Fibroblast of the aortic adventitia (primary cell): ENCODE measurements around the gene RIPK4. TPM values are rescaled to one million over a fixed set of nuclear protein-coding genes. Genes with fewer than 3 reads are reported as not detected.
A peak's percentile ranks its signal among the peaks of the same experiment; 100 is the strongest.

Experiments
- DNase-seq: peaks from one replicate; pipeline ENCODE4 v3.0.0-alpha.2; 2010; ENCODE audit warnings: low read depth
- H3K4me3 ChIP-seq: 2 replicates; pipeline ENCODE4 v1.5.1; 2011; ENCODE audit warnings: low read depth, mild to moderate bottlenecking, control low read depth, low read length, moderate library complexity
- CTCF ChIP-seq: IDR thresholded peaks from 2 replicates; pipeline ENCODE4 v1.5.1; 2011; ENCODE audit warnings: mild to moderate bottlenecking, low read length, control low read depth, inconsistent platforms; ENCODE audit not compliant: insufficient read depth
- total RNA-seq: library from RNA; depleted of rRNA; stranded (reverse); fragments of >200 nt; gene quantifications from 2 replicates; pipeline ENCODE4 v1.2.3, GENCODE V29; 2012; ENCODE audit warnings: low replicate concordance

The RIPK4 gene
- 0.45 TPM in 1 of 2 replicates, not detected in the other for total RNA-seq

- peak; percentile 13 for DNase-seq
- H3K4me3 ChIP-seq = peak within 1 kb of the TSS; percentile 48
- TF ChIP-seq CTCF = no peak
Observed at GRCh38 chr21:41766883-41767605, at the start of gene RIPK4. Gene RIPK4 (minus strand): TSS chr21:41767052. CDS start chr21:41767041, 11 bp downstream.

GRCh38 chr21:41815652-41816582, 49.1 kb upstream of the RIPK4 start:
- TF ChIP-seq CTCF = no peak
- no peak for DNase-seq
- H3K4me3 ChIP-seq = no peak overlapping the region

- no peak for DNase-seq
- no peak overlapping the region for H3K4me3 ChIP-seq
- TF ChIP-seq CTCF = no peak
Observed at GRCh38 chr21:41813226-41813625, 46.4 kb upstream of the RIPK4 start.

DNA sequence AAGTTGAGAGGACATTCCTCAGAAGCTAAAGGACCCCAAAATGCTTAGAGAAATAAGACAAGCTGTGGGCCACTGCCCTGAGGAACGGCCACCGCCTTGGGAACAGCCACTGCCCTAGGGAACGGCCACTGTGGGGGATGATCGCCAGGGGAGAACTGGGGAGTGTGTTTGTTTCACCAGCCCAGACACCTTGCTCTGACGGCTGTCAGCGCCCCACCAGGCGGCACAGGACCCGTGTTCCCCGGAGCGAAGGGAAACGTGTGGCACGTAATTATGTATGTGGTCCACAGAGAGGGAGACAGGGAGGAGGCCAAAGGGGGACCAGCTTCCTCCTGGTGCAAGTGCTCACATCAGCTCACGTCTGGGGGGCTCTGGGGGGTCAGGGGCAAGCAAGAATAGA, 45.8 kb upstream of the RIPK4 start:
- no peak for TF ChIP-seq CTCF
- no peak for DNase-seq
- no peak overlapping the region for H3K4me3 ChIP-seq

DNA sequence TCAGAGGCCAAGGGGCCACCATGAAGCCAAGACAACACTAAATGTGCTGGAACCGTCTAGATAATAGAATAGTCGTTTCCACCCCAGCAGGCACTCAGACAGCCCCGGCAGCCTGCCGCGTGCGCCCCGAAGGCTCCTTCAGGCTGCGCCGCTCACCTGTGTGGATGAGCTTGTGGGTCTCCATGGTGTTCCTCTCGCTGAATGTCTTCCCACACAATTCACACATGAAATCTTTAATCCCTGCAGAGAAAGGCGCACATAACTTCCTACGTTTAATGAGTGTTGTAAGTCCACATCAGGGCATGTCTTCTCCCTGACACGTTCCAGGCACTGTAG, 43.7 kb upstream of the RIPK4 start:
- DNase-seq = no peak
- no peak for TF ChIP-seq CTCF
- H3K4me3 ChIP-seq = no peak overlapping the region

- DNase-seq = no peak
Observed at GRCh38 chr21:41809891-41810596, 43.2 kb upstream of the RIPK4 start.

More at GRCh38 chr21:41809891-41810596, 43.2 kb upstream of the RIPK4 start:
- H3K4me3 ChIP-seq = no peak overlapping the region
- TF ChIP-seq CTCF = no peak
